GM15510 (cell line): ENCODE results near the gene DNAJC15.
A peak's percentile ranks its signal among the peaks of the same experiment; 100 is the strongest.

Experiments
- POLR2A ChIP-seq: IDR thresholded peaks from 3 replicates; pipeline ENCODE4 v1.6.1; 2011; ENCODE audit warnings: borderline replicate concordance; ENCODE audit not compliant: insufficient read length; ENCODE audit errors: extremely low read depth

The DNAJC15 gene

DNA sequence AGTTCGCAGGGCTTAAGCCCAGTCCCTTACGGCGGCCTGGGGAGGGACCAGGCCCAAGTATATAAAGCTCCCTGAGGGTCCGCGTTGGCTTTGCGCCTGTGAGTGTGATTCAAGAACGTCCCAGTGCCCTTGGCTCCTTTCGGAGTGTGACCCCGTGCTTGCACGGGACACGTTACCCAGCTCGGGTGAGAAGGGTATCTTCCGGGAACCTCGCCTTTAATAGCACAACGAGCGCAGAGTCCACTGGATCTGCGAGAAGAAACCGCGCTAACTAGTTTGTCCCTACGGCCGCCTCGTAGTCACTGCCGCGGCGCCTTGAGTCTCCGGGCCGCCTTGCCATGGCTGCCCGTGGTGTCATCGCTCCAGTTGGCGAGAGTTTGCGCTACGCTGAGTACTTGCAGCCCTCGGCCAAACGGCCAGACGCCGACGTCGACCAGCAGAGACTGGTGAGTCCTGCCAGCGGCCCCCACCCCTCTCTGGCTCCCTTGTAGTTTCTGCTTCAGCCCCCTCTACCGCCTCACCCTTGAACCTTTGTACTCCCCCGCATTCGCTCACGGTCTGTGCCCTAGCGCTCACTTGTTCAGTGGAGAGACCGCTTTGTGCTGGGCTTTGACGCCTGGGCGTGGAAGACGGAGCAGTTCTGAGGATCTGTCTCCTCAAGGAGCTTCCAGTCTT, at the start of gene DNAJC15:
DNAJC15 (plus strand) TSS at position 298 of the 675 bp plus-strand sequence; CDS start at position 339, 41 bp downstream.
- peak; percentile 90 for TF ChIP-seq POLR2A

DNA sequence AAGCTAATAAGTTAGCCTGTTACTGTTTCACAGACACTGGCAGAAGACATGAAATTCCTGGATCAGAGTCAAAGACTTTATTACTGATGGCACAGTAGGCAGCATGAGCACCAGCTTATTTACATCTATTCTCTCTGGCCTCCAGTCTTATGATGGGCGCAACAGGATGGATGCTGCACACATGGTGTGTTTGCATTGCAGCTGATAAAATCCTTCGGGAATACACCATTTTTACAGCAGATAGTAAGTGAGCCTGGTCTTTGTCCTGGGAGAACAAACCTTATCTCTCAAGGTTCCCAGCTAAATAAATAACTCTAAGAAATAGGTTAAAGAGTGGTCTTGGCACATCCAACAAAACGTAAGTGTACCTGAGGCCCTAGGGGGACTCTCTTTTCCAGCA, 47.3 kb upstream of the DNAJC15 start:
- no peak for TF ChIP-seq POLR2A

DNA sequence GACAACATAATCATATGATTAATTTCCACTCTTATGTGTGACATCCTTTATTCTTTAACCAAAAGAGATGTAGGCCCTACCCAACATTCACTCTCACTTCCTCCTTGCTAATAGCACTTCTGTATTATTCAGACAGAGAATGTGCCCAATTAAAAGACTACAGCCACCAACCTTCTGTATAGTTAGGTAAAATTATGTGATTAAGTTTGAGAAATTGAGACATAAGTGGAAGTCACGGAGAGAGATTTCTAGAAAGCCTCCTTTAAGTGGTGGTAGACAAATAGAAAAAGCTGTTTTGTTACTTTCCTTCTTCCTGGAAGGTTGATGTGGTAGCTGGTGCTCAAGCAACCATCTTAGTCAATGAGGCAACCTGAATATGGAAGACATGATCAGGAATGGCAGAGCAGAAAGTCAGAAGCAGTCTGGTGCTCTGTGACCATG, 46.1 kb upstream of the DNAJC15 start:
- TF ChIP-seq POLR2A: no peak

DNA sequence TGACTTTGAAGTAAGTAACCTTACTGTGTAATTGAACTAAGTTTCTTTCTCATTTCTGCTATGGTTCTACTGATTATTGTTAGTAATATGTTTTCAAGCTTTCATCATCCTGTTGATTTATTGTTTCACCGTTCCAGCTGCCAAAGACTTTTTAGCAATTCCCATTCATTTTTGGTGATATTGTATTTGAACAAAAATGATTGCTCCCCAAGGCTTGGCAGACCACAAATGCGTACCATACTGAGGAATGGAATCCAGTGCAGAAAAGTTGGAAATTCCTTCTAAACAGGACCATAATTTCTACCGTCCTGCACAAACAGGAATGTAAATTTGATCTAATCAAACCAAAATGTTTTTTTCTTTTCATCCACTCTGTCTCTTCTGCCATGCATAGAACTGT, 42.1 kb upstream of the DNAJC15 start:
- no peak for TF ChIP-seq POLR2A

DNA sequence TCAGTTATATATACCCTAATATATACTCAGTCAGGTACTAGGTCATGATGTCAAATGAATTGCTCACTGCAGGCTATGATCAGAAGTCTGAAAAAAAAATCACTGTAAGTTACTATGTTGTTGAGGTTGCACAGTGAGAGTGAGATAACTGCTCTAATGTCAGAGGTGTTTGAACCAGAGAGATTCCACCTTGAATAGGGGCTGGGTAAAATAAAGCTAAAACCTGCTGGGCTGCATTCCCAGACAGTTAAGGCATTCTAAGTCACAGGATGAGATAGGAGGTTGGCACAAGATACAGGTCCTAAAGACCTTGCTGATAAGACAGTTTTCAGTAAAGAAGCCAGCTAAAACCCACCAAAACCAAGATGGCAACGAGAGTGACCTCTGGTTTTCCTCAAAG, 41.5 kb upstream of the DNAJC15 start:
- TF ChIP-seq POLR2A: no peak

DNA sequence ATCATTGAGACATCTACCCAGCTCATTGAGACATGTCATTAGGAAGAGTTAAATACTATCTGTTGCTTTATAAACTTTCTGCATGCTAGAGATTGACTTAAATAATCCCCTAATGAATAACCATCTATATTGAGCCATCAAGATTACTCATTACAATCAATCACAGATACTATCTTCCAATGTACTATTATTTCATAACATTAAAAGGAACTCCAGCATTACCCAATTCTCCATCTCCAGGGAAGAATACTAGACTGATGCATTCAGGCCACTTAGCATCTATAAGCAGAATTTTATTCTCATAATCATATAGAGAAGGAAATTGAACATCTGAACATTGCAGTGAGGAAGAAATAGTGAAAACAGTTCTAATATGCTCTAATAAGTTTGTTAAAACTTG, 39.4 kb upstream of the DNAJC15 start:
- no peak for TF ChIP-seq POLR2A

DNA sequence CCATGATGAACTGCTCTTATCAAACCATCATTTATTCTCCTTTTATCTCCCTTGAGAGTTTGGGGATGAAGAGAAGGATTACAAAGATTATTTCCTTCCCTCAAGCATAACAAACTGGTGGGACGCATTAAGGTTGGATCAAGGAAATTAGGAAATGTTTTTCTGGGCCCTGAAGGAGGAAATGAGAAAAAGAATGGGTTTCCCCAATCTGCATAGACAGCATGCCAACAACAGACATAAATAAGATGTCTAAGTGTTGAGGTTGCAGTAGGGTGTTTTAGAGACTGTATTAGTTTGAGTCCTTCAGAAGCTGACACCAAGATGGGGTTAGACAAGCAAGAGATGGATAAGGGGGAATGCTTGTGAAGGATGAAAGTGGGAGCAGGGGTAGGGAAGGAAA, 38.7 kb upstream of the DNAJC15 start:
- no peak for TF ChIP-seq POLR2A

DNA sequence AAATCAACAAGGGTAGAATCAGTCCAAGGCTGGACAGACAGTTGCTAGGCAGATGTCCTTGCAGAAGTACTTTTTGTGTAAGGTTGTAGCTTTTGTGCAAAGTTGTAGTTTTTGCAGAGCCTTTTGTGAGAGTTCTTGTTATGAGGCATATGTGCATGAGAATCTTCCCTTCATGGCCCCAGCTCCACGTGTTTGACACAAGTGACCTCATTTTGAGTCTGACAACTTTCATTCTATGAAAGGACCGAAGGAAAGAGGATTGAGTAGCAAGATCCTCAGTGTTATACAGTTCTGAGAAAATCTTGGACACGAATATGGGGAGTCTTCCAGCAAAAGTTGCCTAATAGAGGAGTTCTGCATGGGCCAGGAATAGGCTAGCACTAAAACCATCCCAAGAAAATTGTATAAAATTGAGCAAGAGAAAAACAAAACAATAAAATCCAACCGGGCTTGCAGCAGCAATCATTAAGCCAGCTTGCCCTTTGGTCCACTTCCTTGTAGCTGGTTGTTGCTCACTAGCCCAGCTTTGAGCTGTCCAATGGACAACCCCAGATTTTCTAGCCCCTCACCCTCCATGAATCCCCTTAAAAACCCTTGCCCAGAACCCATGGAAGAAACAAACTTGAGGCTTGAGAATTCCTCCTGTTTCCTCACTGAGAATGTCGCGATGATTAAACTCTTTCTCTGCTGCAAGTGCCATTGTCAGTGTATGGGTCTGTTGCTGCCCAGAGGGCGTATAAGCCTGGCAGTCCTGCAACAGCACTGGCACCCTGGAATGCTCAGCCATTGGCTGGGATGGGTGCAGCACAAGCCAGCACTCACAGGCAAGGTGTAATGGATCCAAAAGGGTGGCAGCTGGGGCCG, 37.8 kb upstream of the DNAJC15 start:
- no peak for TF ChIP-seq POLR2A

DNA sequence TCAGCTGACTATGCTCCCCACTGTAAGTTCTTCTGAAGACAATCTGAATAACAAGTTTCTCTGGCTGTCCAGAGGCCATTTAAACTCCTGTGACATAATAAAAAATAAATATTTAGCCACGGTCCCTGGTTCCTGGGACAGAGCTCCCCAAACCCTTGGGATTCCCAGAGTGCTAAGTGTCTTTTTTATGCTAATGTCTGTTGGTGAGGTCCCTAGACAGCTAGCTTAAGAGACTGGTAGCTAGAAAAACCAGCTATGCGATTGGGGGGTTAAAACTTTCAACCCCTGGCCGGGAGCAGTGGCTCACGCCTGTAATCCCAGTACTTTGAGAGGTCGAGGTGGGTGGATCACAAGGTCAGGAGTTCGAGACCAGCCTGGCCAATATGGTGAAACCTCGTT, 37.2 kb upstream of the DNAJC15 start:
- no peak for TF ChIP-seq POLR2A

DNA sequence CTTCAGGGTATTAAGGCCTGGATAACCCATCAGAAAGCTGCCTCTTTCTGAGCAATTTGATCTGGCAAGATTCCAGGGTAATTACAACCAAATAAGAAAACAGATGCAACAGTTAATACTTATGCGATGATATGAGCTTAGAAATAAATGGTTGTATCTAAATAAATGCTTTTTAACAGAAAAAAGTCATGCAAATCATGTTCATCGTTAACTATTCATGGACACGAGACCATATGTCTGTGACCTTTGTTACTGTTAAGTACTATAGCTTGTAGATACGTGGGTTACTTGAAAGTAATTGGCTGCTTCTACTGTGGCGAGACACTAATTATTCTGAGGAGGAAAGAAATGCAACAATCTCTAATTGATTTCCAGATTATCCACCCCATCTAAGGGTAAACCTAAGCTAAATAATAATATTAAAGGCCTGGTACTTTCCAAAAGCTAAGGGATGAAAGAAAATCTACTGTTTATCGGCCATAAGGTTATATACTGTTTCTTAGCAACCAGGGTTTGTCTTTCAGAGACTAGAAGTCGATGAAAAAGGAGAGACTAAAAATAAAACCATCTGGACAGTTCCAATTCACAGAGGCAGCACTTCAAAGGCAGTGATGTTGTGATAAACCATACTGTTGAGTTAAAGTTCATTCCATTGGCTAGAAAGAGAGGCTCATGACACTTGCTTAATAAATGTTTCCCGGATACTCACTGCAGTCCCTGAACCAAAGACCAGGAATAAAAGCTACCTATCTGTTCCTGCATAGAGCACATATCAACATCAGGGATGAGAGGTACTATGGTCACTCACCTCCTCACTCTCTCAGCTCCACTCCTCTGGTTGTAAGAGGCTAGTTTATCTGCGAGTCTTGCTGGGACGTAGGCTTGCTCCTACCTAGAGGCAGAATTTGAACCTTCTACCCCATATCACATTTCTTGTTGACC, 32.8 kb upstream of the DNAJC15 start:
- TF ChIP-seq POLR2A: no peak

DNA sequence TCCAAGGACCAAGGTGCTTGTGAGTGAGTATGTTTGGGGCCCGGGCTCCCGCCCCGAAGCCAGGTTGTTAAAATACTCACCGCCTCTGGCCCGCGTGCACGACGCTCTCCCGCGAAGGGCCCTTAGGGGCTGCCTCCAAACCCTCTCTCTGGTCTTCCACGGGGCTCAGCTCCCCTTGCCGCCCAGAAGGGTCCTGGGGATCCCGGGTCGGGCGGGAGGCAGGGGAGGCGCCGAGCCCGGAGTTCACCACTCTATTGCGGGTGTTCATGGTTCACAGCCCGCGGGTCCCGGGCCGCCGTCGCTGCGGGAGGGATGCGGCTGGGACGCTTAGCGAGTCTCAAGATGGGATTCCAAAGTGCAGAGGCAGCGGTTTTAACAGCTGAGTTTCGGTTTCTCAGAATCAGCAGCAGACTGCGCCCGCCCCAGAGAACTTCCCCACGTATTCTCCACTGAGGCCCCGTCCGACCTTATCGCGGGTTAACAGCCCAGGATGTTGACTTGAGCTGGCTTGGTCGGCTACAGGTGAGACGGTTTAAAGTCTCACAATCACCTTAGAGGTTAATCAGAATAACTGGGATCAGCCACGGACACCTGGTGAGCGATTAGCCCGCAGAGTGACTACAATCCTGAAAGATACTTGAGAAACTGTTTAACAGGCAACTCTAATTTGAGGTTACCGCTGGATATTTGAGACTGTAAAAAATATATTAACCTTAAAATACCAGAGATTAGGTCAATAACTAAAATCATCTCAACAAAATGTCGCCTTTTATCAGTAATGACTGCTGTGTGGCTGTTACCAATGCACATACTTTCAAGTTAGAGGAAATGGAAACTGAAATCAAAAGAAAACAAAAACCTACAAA, 31.3 kb upstream of the DNAJC15 start, which contains the start of gene EPSTI1:
EPSTI1 (minus strand) TSS at position 344 of the 866 bp plus-strand sequence; CDS start at position 268, 76 bp downstream.
- peak; percentile 56 for TF ChIP-seq POLR2A

DNA sequence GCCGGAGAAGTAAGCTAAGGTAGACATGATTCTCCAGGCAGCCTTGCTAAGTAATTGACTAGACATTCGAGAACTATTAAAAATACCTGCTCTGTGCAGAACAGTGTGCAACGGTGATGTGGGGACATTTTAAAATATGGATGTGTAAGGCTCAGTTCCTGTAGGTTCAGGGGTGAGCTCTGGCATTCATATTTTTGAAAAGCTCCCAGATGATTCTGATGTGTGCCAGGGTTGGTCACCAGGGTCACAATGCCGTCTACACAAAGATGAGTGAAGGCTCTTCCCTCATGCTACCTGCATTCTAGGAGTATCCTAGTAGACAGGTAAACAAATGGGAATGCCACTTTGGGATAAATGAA, 30.6 kb upstream of the DNAJC15 start:
- TF ChIP-seq POLR2A: no peak

DNA sequence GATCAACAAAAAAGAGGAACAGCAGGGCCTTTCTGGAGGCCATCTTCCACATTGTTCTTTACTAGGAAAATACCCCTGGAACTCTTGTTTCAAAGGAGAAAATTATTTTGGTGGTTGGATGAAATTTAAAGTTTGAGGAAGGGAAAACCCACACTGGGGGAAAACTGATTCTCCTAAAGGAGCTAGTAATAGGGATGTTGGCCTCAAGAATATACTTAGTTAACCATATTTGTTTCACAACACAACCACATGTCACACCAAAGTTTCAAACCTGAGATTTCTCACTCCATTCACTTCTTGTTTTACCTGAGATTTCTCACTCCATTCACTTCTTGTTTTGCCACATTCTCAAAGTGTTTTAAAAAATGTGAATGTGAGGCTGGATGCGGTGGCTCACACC, 28.5 kb upstream of the DNAJC15 start:
- no peak for TF ChIP-seq POLR2A

DNA sequence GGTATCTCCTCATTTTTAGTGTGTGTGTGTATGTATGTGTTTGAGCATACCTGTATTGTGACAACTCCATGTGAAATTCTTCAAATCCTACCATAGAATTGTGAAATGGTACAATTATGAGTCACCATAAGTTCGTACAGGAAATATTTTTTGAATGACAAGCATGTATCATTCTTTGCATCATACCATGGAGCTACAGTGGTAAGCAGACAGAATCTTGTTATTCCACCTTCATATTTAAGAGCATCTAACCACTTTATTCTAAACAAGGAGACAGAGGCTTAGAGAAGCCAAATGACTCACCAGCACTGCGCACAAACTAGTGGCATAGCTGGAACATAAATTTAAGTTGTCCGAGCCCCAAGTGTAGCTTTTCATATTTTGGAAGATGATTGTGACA, 26.8 kb upstream of the DNAJC15 start:
- no peak for TF ChIP-seq POLR2A
